Measurements from ENCODE around the gene HBQ1.
A peak's percentile ranks its signal among the peaks of the same experiment; 100 is the strongest.
"Not testable (repeated sequence)": the region's sequence is repeated elsewhere in the genome, so short reads cannot be mapped to it uniquely, and the experiment has no call there.

Gene HBQ1

GRCh38 chr16:228852-229730 is 48.8 kb downstream of the HBQ1 start, which contains the start of gene LUC7L:
TSS of gene LUC7L (minus strand) at chr16:229449. CDS start at chr16:229339, 110 bp downstream.
- TF ChIP-seq CTCF (IDR thresholded peaks at IDR 0.05; ENCODE audit: extremely low read depth, missing control alignments): no peak
- DNase-seq (ENCODE audit: low spot score): peak; percentile 94

- no peak for DNase-seq (ENCODE audit: low spot score)
- no peak for TF ChIP-seq CTCF (IDR thresholded peaks at IDR 0.05; ENCODE audit: extremely low read depth, missing control alignments)
Observed at GRCh38 chr16:229731-230281, 49.5 kb downstream of the HBQ1 start.

- not testable (repeated sequence) for DNase-seq (ENCODE audit: low spot score)
Observed at GRCh38 chr16:230351-230750, 50.1 kb downstream of the HBQ1 start.
